Liver (tissue), 9 donors: ENCODE measurements around the gene CD163L1. TPM values are rescaled to one million over a fixed set of nuclear protein-coding genes. Genes with fewer than 3 reads are reported as not detected.

Experiments
- DNase-seq: peaks from one replicate; pipeline ENCODE4 v3.0.0-alpha.2; 2017; ENCODE audit warnings: low spot score
- H3K27ac ChIP-seq, 2 donors: one replicate each; pipeline ENCODE4 v1.7.0; 2013; ENCODE audit warnings: inconsistent platforms in 2 of 2, low read length in 2 of 2, control low read depth in 1 of 2, low read depth in 1 of 2, mild to moderate bottlenecking in 1 of 2
- H3K27me3 ChIP-seq, 4 donors: one replicate each; pipeline versions ENCODE4 v1.6.1 to v1.7.0; 2013; ENCODE audit warnings: low read length in 3 of 4, inconsistent platforms in 1 of 4, mild to moderate bottlenecking in 1 of 4, moderate library complexity in 1 of 4; ENCODE audit not compliant: control insufficient read depth in 4 of 4, insufficient read depth in 4 of 4
- H3K36me3 ChIP-seq, 4 donors: one replicate each; pipeline versions ENCODE4 v1.6.1 to v1.7.0; 2013; ENCODE audit warnings: low read length in 3 of 4, mild to moderate bottlenecking in 3 of 4, low read depth in 1 of 4, moderate library complexity in 1 of 4; ENCODE audit not compliant: control insufficient read depth in 4 of 4, insufficient read depth in 3 of 4
- H3K4me1 ChIP-seq, 4 donors: one replicate each; pipeline versions ENCODE4 v1.6.1 to v1.7.0; 2013; ENCODE audit warnings: low read length in 3 of 4, mild to moderate bottlenecking in 3 of 4, moderate library complexity in 1 of 4; ENCODE audit not compliant: control insufficient read depth in 4 of 4, insufficient read depth in 4 of 4
- H3K4me3 ChIP-seq, 3 donors: one replicate each; pipeline versions ENCODE4 v1.6.1 to v1.7.0; 2013; ENCODE audit warnings: low read length in 3 of 3, control low read depth in 1 of 3, low read depth in 1 of 3, mild to moderate bottlenecking in 1 of 3
- H3K9ac ChIP-seq, 2 donors: one replicate each; pipeline ENCODE4 v1.7.0; 2013; ENCODE audit warnings: low read length in 2 of 2, mild to moderate bottlenecking in 2 of 2, moderate library complexity in 2 of 2, control low read depth in 1 of 2, low read depth in 1 of 2
- H3K9me3 ChIP-seq, 4 donors: one replicate each; pipeline versions ENCODE4 v1.6.1 to v1.7.0; 2013; ENCODE audit warnings: low read length in 3 of 4; ENCODE audit not compliant: control insufficient read depth in 4 of 4
- CTCF ChIP-seq: fragments of 150-350 bp; IDR thresholded peaks from 2 replicates; pipeline ENCODE4 v1.5.1; 2017; ENCODE audit warnings: improper control_type of control experiment, low read depth, low read length; ENCODE audit not compliant: missing input control
- FOXA1 ChIP-seq: IDR thresholded peaks from 2 replicates; pipeline ENCODE4 v1.6.1; 2016; ENCODE audit warnings: antibody characterized with exemption
- FOXA2 ChIP-seq: IDR thresholded peaks from 2 replicates; pipeline ENCODE4 v1.6.1; 2016; ENCODE audit warnings: antibody characterized with exemption
- GABPA ChIP-seq, 2 donors: IDR thresholded peaks in 1 of 2; conservative IDR thresholded peaks in 1 of 2; 2 replicates each; pipeline ENCODE4 v1.6.1; 2016; ENCODE audit warnings: antibody characterized with exemption in 2 of 2, mild to moderate bottlenecking in 1 of 2, moderate library complexity in 1 of 2
- JUND ChIP-seq, 2 donors: IDR thresholded peaks; 2 replicates each; pipeline ENCODE4 v1.6.1; 2016; ENCODE audit warnings: antibody characterized with exemption in 2 of 2
- NR2F2 ChIP-seq: IDR thresholded peaks from 2 replicates; pipeline ENCODE4 v1.6.1; 2016; ENCODE audit warnings: antibody characterized with exemption
- RAD21 ChIP-seq, 2 donors: IDR thresholded peaks; 2 replicates each; pipeline ENCODE4 v1.6.1; 2016; ENCODE audit warnings: antibody characterized with exemption in 2 of 2, mild to moderate bottlenecking in 2 of 2
- REST ChIP-seq: IDR thresholded peaks from 2 replicates; pipeline ENCODE4 v1.6.1; 2016; ENCODE audit warnings: antibody characterized with exemption, mild to moderate bottlenecking
- RXRA ChIP-seq, 2 donors: IDR thresholded peaks; 2 replicates each; pipeline ENCODE4 v1.6.1; 2017 to 2018; ENCODE audit warnings: antibody characterized with exemption in 2 of 2, mild to moderate bottlenecking in 1 of 2
- SP1 ChIP-seq: IDR thresholded peaks from 2 replicates; pipeline ENCODE4 v1.6.1; 2018; ENCODE audit warnings: antibody characterized with exemption, mild to moderate bottlenecking
- TAF1 ChIP-seq: conservative IDR thresholded peaks from 2 replicates; pipeline ENCODE4 v1.6.1; 2016; ENCODE audit warnings: antibody characterized with exemption, mild to moderate bottlenecking
- YY1 ChIP-seq: IDR thresholded peaks from 2 replicates; pipeline ENCODE4 v1.6.1; 2016; ENCODE audit warnings: antibody characterized with exemption, mild to moderate bottlenecking
- ZBTB33 ChIP-seq: IDR thresholded peaks from 2 replicates; pipeline ENCODE4 v1.6.1; 2016; ENCODE audit warnings: antibody characterized with exemption
- WGBS: extraction: QIAGEN DNeasy Blood & Tissue Kit; methylation state at CpG from one replicate; pipeline ENCODE4 v1.1.7; 2013; 5-methylcytosine and 5-hydroxymethylcytosine counted together
- polyA plus RNA-seq, 2 donors: library from polyadenylated mRNA; stranded (reverse) in 1 of 2; unstranded in 1 of 2; fragments of 200-250 nt in 1 of 2; fragments of >200 nt in 1 of 2; fragmentation: Nextera tagmentation in 1 of 2; extraction: Ambion mirVana in 1 of 2; gene quantifications; one replicate each; pipeline versions ENCODE4 v1.2.1 to v1.2.3, GENCODE V29; 2013 to 2015
- total RNA-seq, 2 donors: library from RNA; depleted of rRNA; stranded (reverse); fragments of >200 nt; gene quantifications; one replicate each; pipeline ENCODE4 v1.2.3, GENCODE V29; 2014
- donor health status: healthy.
- donor health status: healthy.
- donor health status: healthy.
- donor health status: healthy.
- donor health status: healthy.

The CD163L1 gene
- total and polyA plus RNA-seq, 4 donors = 0.31 to 8.4 (median 1.1) TPM

- no peak for DNase-seq
- TF ChIP-seq YY1 (no peak), CTCF (no peak), RAD21 (IDR thresholded peaks at IDR 0.05) (no peak), JUND (IDR thresholded peaks at IDR 0.05) (no peak), SP1 (no peak), NR2F2 (no peak), GABPA (IDR thresholded peaks at IDR 0.05 in 1 of 2, conservative IDR thresholded peaks at IDR 0.05 in 1 of 2) (no peak), FOXA1 (no peak), REST (no peak), TAF1 (no peak)
- no peaks in the 10 kb centered on the region for H3K27me3 ChIP-seq
- H3K9me3 ChIP-seq = peaks cover 0 to 2% (median 0%) of the 10 kb centered on the region in 4 donors
- H3K4me3 ChIP-seq = no peak overlapping the region
- no peaks in the 10 kb centered on the region for H3K4me1 ChIP-seq
- H3K36me3 ChIP-seq = no peaks in the 10 kb centered on the region
- H3K27ac ChIP-seq = no peak overlapping the region
- H3K9ac ChIP-seq = no peak overlapping the region
- 96% methylated on average over 1 of the region's 1 CpG for WGBS
Observed at GRCh38 chr12:7383157-7383556, 60.8 kb downstream of the CD163L1 start.

GRCh38 chr12:7376196-7376595 lies 67.8 kb downstream of the CD163L1 start:
- no peak for DNase-seq
- Histone ChIP-seq H3K27ac (no peak overlapping the region), H3K36me3 (no peaks in the 10 kb centered on the region), H3K4me3 (no peak overlapping the region), H3K4me1 (peaks cover 0 to 8% (median 4%) of the 10 kb centered on the region in 4 donors), H3K9me3 (no peaks in the 10 kb centered on the region), H3K27me3 (no peaks in the 10 kb centered on the region), H3K9ac (no peak overlapping the region)
- WGBS = 75% methylated on average over 1 of the region's 1 CpG
- no peak for TF ChIP-seq GABPA (IDR thresholded peaks at IDR 0.05 in 1 of 2, conservative IDR thresholded peaks at IDR 0.05 in 1 of 2)

- 84% methylated on average over 3 of the region's 3 CpGs for WGBS
Observed at GRCh38 chr12:7375145-7375543, 68.8 kb downstream of the CD163L1 start.

More at GRCh38 chr12:7375145-7375543, 68.8 kb downstream of the CD163L1 start:
- Histone ChIP-seq H3K9ac (no peak overlapping the region), H3K27ac (no peak overlapping the region), H3K9me3 (no peaks in the 10 kb centered on the region), H3K36me3 (no peaks in the 10 kb centered on the region), H3K27me3 (no peaks in the 10 kb centered on the region), H3K4me1 (peaks cover 0 to 8% (median 4%) of the 10 kb centered on the region in 4 donors), H3K4me3 (no peak overlapping the region)
- TF ChIP-seq NR2F2 (no peak), ZBTB33 (no peak), RAD21 (IDR thresholded peaks at IDR 0.05) (no peak), REST (no peak), RXRA (IDR thresholded peaks at IDR 0.05) (no peak), FOXA2 (no peak)
- no peak for DNase-seq
